Measurements from ENCODE around the gene GMDS.

The GMDS gene

GRCh38 chr6:1988843-1989242, 256.6 kb downstream of the GMDS start:
- no peak overlapping the region for H3K4me3 ChIP-seq (ENCODE audit: low read depth, low read length)
- H3K4me2 ChIP-seq (ENCODE audit: low read length), result no peak overlapping the region
- no peaks in the 10 kb centered on the region for H3K9me3 ChIP-seq (ENCODE audit: control insufficient read depth, low read length)
- H3K4me1 ChIP-seq, result no peaks in the 10 kb centered on the region
- H3K36me3 ChIP-seq (ENCODE audit: control insufficient read depth, insufficient read depth, low read length), result no peaks in the 10 kb centered on the region
- no peaks in the 10 kb centered on the region for H3K27me3 ChIP-seq (ENCODE audit: control insufficient read depth, insufficient read depth, low read length)
- no peaks in the 10 kb centered on the region for H3K79me2 ChIP-seq
- H2AFZ ChIP-seq, result no peak overlapping the region
- H3K27ac ChIP-seq, result no peak overlapping the region
- H3K9ac ChIP-seq, result no peak overlapping the region
- TF ChIP-seq, protein P1, sequence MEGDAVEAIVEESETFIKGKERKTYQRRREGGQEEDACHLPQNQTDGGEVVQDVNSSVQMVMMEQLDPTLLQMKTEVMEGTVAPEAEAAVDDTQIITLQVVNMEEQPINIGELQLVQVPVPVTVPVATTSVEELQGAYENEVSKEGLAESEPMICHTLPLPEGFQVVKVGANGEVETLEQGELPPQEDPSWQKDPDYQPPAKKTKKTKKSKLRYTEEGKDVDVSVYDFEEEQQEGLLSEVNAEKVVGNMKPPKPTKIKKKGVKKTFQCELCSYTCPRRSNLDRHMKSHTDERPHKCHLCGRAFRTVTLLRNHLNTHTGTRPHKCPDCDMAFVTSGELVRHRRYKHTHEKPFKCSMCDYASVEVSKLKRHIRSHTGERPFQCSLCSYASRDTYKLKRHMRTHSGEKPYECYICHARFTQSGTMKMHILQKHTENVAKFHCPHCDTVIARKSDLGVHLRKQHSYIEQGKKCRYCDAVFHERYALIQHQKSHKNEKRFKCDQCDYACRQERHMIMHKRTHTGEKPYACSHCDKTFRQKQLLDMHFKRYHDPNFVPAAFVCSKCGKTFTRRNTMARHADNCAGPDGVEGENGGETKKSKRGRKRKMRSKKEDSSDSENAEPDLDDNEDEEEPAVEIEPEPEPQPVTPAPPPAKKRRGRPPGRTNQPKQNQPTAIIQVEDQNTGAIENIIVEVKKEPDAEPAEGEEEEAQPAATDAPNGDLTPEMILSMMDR (IDR thresholded peaks at IDR 0.05), result no peak

DNA sequence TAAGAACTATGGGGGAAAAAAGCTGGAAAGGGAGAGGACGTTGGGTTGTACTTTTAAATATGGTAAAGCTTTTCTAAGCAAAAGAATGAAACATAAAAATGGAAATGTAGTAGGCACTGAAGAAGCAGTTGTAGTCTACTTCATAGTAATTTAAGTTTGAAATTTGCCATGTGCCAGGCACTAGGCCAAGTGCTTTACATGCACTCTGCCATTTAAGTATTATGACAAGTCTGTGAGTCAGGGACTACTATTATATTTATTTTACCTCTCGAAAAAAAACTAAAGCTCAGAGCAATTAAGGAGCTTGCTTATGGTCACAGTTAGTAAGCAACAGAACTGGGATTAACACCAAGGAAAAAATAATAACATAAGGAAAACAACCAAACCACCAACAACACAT, 257.8 kb downstream of the GMDS start:
- Histone ChIP-seq H3K4me2 (ENCODE audit: low read length) (no peak overlapping the region), H3K9ac (no peak overlapping the region), H3K4me3 (ENCODE audit: low read depth, low read length) (no peak overlapping the region), H3K9me3 (ENCODE audit: control insufficient read depth, low read length) (no peaks in the 10 kb centered on the region), H3K4me1 (no peaks in the 10 kb centered on the region), H3K27me3 (ENCODE audit: control insufficient read depth, insufficient read depth, low read length) (no peaks in the 10 kb centered on the region), H3K79me2 (no peaks in the 10 kb centered on the region), H2AFZ (no peak overlapping the region), H3K27ac (no peak overlapping the region), H3K36me3 (ENCODE audit: control insufficient read depth, insufficient read depth, low read length) (no peaks in the 10 kb centered on the region)
- TF ChIP-seq, protein P1 (IDR thresholded peaks at IDR 0.05), result no peak

GRCh38 chr6:1986454-1987243, 258.8 kb downstream of the GMDS start:
- Histone ChIP-seq H3K27me3 (ENCODE audit: control insufficient read depth, insufficient read depth, low read length) (no peaks in the 10 kb centered on the region), H3K9ac (no peak overlapping the region), H2AFZ (no peak overlapping the region), H3K4me1 (no peaks in the 10 kb centered on the region), H3K4me3 (ENCODE audit: low read depth, low read length) (no peak overlapping the region), H3K27ac (no peak overlapping the region), H3K4me2 (ENCODE audit: low read length) (no peak overlapping the region), H3K9me3 (ENCODE audit: control insufficient read depth, low read length) (no peaks in the 10 kb centered on the region), H3K79me2 (no peaks in the 10 kb centered on the region), H3K36me3 (ENCODE audit: control insufficient read depth, insufficient read depth, low read length) (no peaks in the 10 kb centered on the region)
- TF ChIP-seq, protein P1 (IDR thresholded peaks at IDR 0.05), result no peak

DNA sequence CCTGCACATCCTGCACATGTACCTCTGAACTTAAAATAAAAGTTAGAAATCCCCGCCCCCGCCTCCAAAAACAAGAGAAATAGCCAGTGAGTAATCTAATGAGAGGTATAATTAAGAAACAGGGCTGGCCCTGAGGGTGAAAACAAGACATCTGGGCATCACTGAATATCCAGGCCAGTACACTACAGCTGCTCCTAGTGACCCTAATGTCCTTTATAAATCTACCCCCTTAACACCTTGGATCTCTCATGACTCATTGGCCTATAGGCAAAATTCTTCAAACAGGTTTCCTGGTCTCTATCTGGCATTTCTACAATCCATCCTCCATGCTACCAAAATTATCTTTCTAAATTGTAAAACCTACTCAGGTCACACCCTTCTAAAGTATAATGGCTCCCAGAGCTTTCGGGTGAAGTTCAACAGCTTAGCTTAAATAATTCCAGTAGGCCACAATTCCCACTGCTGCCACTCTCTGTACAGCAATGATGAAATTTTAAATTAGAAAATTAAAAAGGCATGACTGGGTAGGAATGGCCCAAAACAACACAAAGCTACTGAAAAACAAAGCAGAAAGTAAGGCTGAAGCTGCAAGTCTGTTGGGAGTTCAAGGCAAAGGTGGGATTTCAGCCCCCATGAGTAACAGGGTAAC, 260.9 kb downstream of the GMDS start:
- Histone ChIP-seq H2AFZ (no peak overlapping the region), H3K79me2 (no peaks in the 10 kb centered on the region), H3K4me3 (ENCODE audit: low read depth, low read length) (no peak overlapping the region), H3K9ac (no peak overlapping the region), H3K36me3 (ENCODE audit: control insufficient read depth, insufficient read depth, low read length) (no peaks in the 10 kb centered on the region), H3K27ac (no peak overlapping the region), H3K4me2 (ENCODE audit: low read length) (no peak overlapping the region), H3K27me3 (ENCODE audit: control insufficient read depth, insufficient read depth, low read length) (no peaks in the 10 kb centered on the region), H3K9me3 (ENCODE audit: control insufficient read depth, low read length) (no peaks in the 10 kb centered on the region), H3K4me1 (no peaks in the 10 kb centered on the region)
- TF ChIP-seq, protein P1 (IDR thresholded peaks at IDR 0.05), result no peak
